IMR-90 (cell line): ENCODE measurements around the gene ADGRG6. TPM values are rescaled to one million over a fixed set of nuclear protein-coding genes. Genes with fewer than 3 reads are reported as not detected.

Source experiments
- ATAC-seq: fragments of 200-7000 bp; cut with Tn5 transposase; 2 replicates; pipeline ENCODE4 v1.9.1; 2020; ENCODE audit warnings: low read depth, mild to moderate bottlenecking, moderate library complexity
- BruUV-seq: library from RNA; stranded (reverse); fragments of 400-500 nt; replicated peaks from 2 replicates; lab custom pipeline; 2021; lab: Mats Ljungman, UMichigan
- CTCF ChIA-PET: fragments of 300-600 bp; formaldehyde crosslinking; extraction: SDS; loops from one replicate; lab custom pipeline; 2021; ENCODE audit warnings: antibody characterized with exemption; lab: Yijun Ruan, JAX
- POLR2A ChIA-PET: fragments of 300-600 bp; sonication (Branson Sonifier 250); formaldehyde crosslinking; loops from one replicate; lab custom pipeline; 2022; ENCODE audit warnings: antibody characterized with exemption; ENCODE audit not compliant: unreplicated experiment; lab: Charles Lee
- DNase-seq: peaks from one replicate; pipeline ENCODE4 v3.0.0; 2013
- H2AFZ ChIP-seq: replicated peaks from 2 replicates; pipeline ENCODE3; 2013; ENCODE audit warnings: low read length, mild to moderate bottlenecking; ENCODE audit not compliant: poor library complexity
- H2AK5ac ChIP-seq: 2 replicates; pipeline ENCODE4 v1.6.1; 2013; ENCODE audit warnings: low read depth, low read length, inconsistent platforms
- H2AK9ac ChIP-seq: replicated peaks from 2 replicates; pipeline ENCODE3; 2013; ENCODE audit warnings: mild to moderate bottlenecking, low read depth, low read length, moderate library complexity; ENCODE audit not compliant: poor library complexity
- H2BK120ac ChIP-seq: 2 replicates; pipeline ENCODE4 v1.6.1; 2013; ENCODE audit warnings: low read depth, low read length, inconsistent platforms
- H2BK15ac ChIP-seq: 3 replicates; pipeline ENCODE4 v1.6.1; 2013; ENCODE audit warnings: low read depth, low read length, inconsistent platforms
- H2BK20ac ChIP-seq: 2 replicates; pipeline ENCODE4 v1.6.1; 2013; ENCODE audit warnings: low read depth, mild to moderate bottlenecking, inconsistent platforms, low read length, moderate library complexity
- H2BK5ac ChIP-seq: 2 replicates; pipeline ENCODE4 v1.6.1; 2013; ENCODE audit warnings: mild to moderate bottlenecking, low read depth, low read length, inconsistent platforms; ENCODE audit not compliant: poor library complexity, severe bottlenecking
- H3K14ac ChIP-seq: replicated peaks from 2 replicates; pipeline ENCODE4 v1.6.1; 2013; ENCODE audit warnings: low read depth, low read length, inconsistent platforms
- H3K18ac ChIP-seq: 2 replicates; pipeline ENCODE4 v1.6.1; 2013; ENCODE audit warnings: low read depth, low read length, control low read depth
- H3K23ac ChIP-seq: 2 replicates; pipeline ENCODE4 v1.6.1; 2013; ENCODE audit warnings: low read depth, low read length, inconsistent platforms
- H3K27ac ChIP-seq: 2 replicates; pipeline ENCODE4 v1.5.1; 2013; ENCODE audit warnings: mild to moderate bottlenecking, control low read depth, low read length; ENCODE audit not compliant: insufficient read depth
- H3K27me3 ChIP-seq: 2 replicates; pipeline ENCODE4 v1.6.1; 2013; ENCODE audit warnings: low read length; ENCODE audit not compliant: control insufficient read depth, insufficient read depth
- H3K36me3 ChIP-seq: 2 replicates; pipeline ENCODE4 v1.6.1; 2013; ENCODE audit warnings: low read length, mixed read lengths; ENCODE audit not compliant: control insufficient read depth, insufficient read depth
- H3K4ac ChIP-seq: 2 replicates; pipeline ENCODE4 v1.6.1; 2013; ENCODE audit warnings: low read depth, low read length, inconsistent platforms
- H3K4me1 ChIP-seq: 2 replicates; pipeline ENCODE4 v1.6.1; 2013; ENCODE audit warnings: low read length, mixed read lengths; ENCODE audit not compliant: control insufficient read depth, insufficient read depth
- H3K4me2 ChIP-seq: 2 replicates; pipeline ENCODE4 v1.6.1; 2013; ENCODE audit warnings: low read depth, mild to moderate bottlenecking, control low read depth, low read length, moderate library complexity
- H3K4me3 ChIP-seq: 2 replicates; pipeline ENCODE4 v1.5.1; 2013; ENCODE audit warnings: low read depth, mild to moderate bottlenecking, control low read depth, low read length, moderate library complexity; ENCODE audit not compliant: insufficient read depth
- H3K56ac ChIP-seq: 2 replicates; pipeline ENCODE4 v1.6.1; 2013; ENCODE audit warnings: low read length, inconsistent platforms; ENCODE audit not compliant: insufficient read depth; ENCODE audit errors: extremely low read depth
- H3K79me1 ChIP-seq, 2 experiments: 2 replicates each; pipeline ENCODE4 v1.6.1; 2013; ENCODE audit warnings: low read length in 2 of 2, inconsistent platforms in 1 of 2, low read depth in 1 of 2
- H3K9ac ChIP-seq: 2 replicates; pipeline ENCODE4 v1.6.1; 2013; ENCODE audit warnings: low read depth, low read length, control low read depth
- H3K9me1 ChIP-seq: 2 replicates; pipeline ENCODE4 v1.6.1; 2013; ENCODE audit warnings: low read length, inconsistent platforms; ENCODE audit not compliant: insufficient read depth
- H3K9me3 ChIP-seq: 2 replicates; pipeline ENCODE4 v1.6.1; 2013; ENCODE audit warnings: low read length; ENCODE audit not compliant: control insufficient read depth, insufficient read depth
- H4K20me1 ChIP-seq: 2 replicates; pipeline ENCODE4 v1.6.1; 2013; ENCODE audit warnings: low read length, inconsistent platforms; ENCODE audit not compliant: insufficient read depth
- H4K5ac ChIP-seq: 2 replicates; pipeline ENCODE4 v1.6.1; 2013; ENCODE audit warnings: mild to moderate bottlenecking, low read depth, low read length, control low read depth
- H4K8ac ChIP-seq, 2 experiments: 2 replicates each; pipeline ENCODE4 v1.6.1; 2013; ENCODE audit warnings: low read depth in 2 of 2, low read length in 2 of 2, control low read depth in 1 of 2, inconsistent platforms in 1 of 2
- H4K91ac ChIP-seq: 2 replicates; pipeline ENCODE4 v1.6.1; 2013; ENCODE audit warnings: low read depth, low read length, inconsistent platforms; ENCODE audit not compliant: insufficient read depth
- FOS ChIP-seq: fragments of 150-350 bp; IDR thresholded peaks from 2 replicates; pipeline ENCODE4 v1.6.1; 2016; ENCODE audit warnings: low read depth, low read length
- NFE2L2 ChIP-seq: fragments of 150-350 bp; IDR thresholded peaks from 2 replicates; pipeline ENCODE4 v1.6.1; 2016; ENCODE audit warnings: low read depth, mild to moderate bottlenecking, low read length
- RAD21 ChIP-seq: IDR thresholded peaks from 2 replicates; pipeline ENCODE4 v1.6.1; 2012; ENCODE audit warnings: low read length, improper control_type of control experiment
- RCOR1 ChIP-seq: IDR thresholded peaks from 2 replicates; pipeline ENCODE4 v1.6.1; 2012; ENCODE audit warnings: mild to moderate bottlenecking, low read length, improper control_type of control experiment; ENCODE audit not compliant: insufficient replicate concordance
- WGBS, 2 experiments: methylation state at CpG; one replicate each; pipeline versions ENCODE4 v1.1.5 to v1.1.7; 2013; ENCODE audit warnings: missing lambda C conversion rate in 2 of 2; ENCODE audit not compliant: insufficient read length in 1 of 2; ENCODE audit errors: extremely low coverage in 2 of 2; 5-methylcytosine and 5-hydroxymethylcytosine counted together
- dilution Hi-C: fragments of 300-500 bp; cut with HindIII; formaldehyde crosslinking; loops from one replicate; pipeline ENCODE4 v1.14.3; 2018; ENCODE audit warnings: low sequenced_read_pairs; ENCODE audit not compliant: unreplicated experiment
- in situ Hi-C: fragments of 300-500 bp; cut with MboI; formaldehyde crosslinking; loops from 3 replicates; pipeline ENCODE4 v1.14.3; 2019; ENCODE audit warnings: low sequenced_read_pairs, inconsistent platforms, mixed read lengths
- intact Hi-C: fragments of 100-400 bp; cut with micrococcal nuclease; formaldehyde crosslinking; loops from 2 replicates; pipeline ENCODE4 v1.10.0; 2022
- polyA plus RNA-seq, 3 experiments: library from polyadenylated mRNA; depleted of rRNA; stranded (reverse); fragments of >200 nt; gene quantifications; 2 replicates each; pipeline ENCODE4 v1.2.3, GENCODE V29; 2012; ENCODE audit warnings: low replicate concordance in 1 of 3
- total RNA-seq: library from RNA; depleted of rRNA; stranded (reverse); fragments of >200 nt; gene quantifications from 2 replicates; pipeline ENCODE4 v1.2.3, GENCODE V29; 2012

The ADGRG6 gene
- total and polyA plus RNA-seq, 2 of the 4 experiments (the other 2 are of a cell fraction) = 10.0 to 20.3 TPM

GRCh38 chr6:142398353-142398752 lies 96.5 kb downstream of the ADGRG6 start:
- no peak for DNase-seq
- 0 out of 2 replicates have a peak, but pooled peaks cover 4% of the 10 kb centered on the region for H3K9me1 ChIP-seq
- H4K91ac ChIP-seq = no peak overlapping the region
- no peak overlapping the region for H2AK9ac ChIP-seq
- H2BK5ac ChIP-seq = no peak overlapping the region
- in situ Hi-C loops (no loop called here), dilution Hi-C loops (no loop called here), intact Hi-C loops (no loop called here)
- H2BK15ac ChIP-seq = no peak overlapping the region
- no peak overlapping the region for H3K18ac ChIP-seq
- H3K9me3 ChIP-seq = no peaks in the 10 kb centered on the region
- H3K9ac ChIP-seq = no peak overlapping the region
- H3K23ac ChIP-seq = no peak overlapping the region
- CTCF ChIA-PET = no interaction called here
- no peak overlapping the region for H4K8ac ChIP-seq
- no peak overlapping the region for H3K56ac ChIP-seq
- TF ChIP-seq NFE2L2 = no peak
- no peak for TF ChIP-seq RCOR1
- TF ChIP-seq RAD21 = no peak
- no peak for TF ChIP-seq FOS
- BruUV-seq = no TSS peak
- no peaks in the 10 kb centered on the region for H3K27me3 ChIP-seq
- H4K5ac ChIP-seq = no peak overlapping the region
- no peaks in the 10 kb centered on the region for H3K79me1 ChIP-seq
- ATAC-seq = no peak
- no peak overlapping the region for H2BK20ac ChIP-seq
- POLR2A ChIA-PET = no interaction called here
- H3K4me1 ChIP-seq = peaks cover 3% of the 10 kb centered on the region; the same call in 1 of the 2 replicates
- no peak overlapping the region for H2AK5ac ChIP-seq
- no peaks in the 10 kb centered on the region for H4K20me1 ChIP-seq
- no peak overlapping the region for H3K4me3 ChIP-seq
- no peak overlapping the region for H2BK120ac ChIP-seq
- H3K36me3 ChIP-seq = no peaks in the 10 kb centered on the region; the same call in 1 of the 2 replicates
- no peak overlapping the region for H3K14ac ChIP-seq
- WGBS, 2 experiments = no CpG with 5 or more reads among the region's 4 CpGs
- no peak overlapping the region for H3K4ac ChIP-seq
- H3K4me2 ChIP-seq = no peak overlapping the region
- no peak overlapping the region for H3K27ac ChIP-seq
- no peak overlapping the region for H2AFZ ChIP-seq
